Activated CD4-positive, alpha-beta T cell treated with anti-CD3 and anti-CD28 coated beads, Interleukin-2, Interleukin-6, amounts not matched to agents 100 ng/mL and 50 ng/mL, durations not matched to agents 16 hours and 8 hours (primary cell): Measurements from ENCODE around the gene YTHDF1.
"Not testable (repeated sequence)": the region's sequence is repeated elsewhere in the genome, so short reads cannot be mapped to it uniquely, and the experiment has no call there.

ENCODE experiments used
- DNase-seq: peaks from one replicate; pipeline ENCODE4 v3.0.0-alpha.2; 2020

Gene YTHDF1

GRCh38 chr20:63216041-63216848 is at the start of gene YTHDF1:
Gene YTHDF1, minus strand, starts transcription at chr20:63216131. Its CDS starts 239 bp downstream, at chr20:63215892.
- peak; percentile 98 for DNase-seq

GRCh38 chr20:63264519-63264918 is 48.6 kb upstream of the YTHDF1 start:
- no peak for DNase-seq

GRCh38 chr20:63264000-63264399 is 48.1 kb upstream of the YTHDF1 start:
- DNase-seq = no peak

GRCh38 chr20:63262836-63263235 is 46.9 kb upstream of the YTHDF1 start:
- no peak for DNase-seq

DNA sequence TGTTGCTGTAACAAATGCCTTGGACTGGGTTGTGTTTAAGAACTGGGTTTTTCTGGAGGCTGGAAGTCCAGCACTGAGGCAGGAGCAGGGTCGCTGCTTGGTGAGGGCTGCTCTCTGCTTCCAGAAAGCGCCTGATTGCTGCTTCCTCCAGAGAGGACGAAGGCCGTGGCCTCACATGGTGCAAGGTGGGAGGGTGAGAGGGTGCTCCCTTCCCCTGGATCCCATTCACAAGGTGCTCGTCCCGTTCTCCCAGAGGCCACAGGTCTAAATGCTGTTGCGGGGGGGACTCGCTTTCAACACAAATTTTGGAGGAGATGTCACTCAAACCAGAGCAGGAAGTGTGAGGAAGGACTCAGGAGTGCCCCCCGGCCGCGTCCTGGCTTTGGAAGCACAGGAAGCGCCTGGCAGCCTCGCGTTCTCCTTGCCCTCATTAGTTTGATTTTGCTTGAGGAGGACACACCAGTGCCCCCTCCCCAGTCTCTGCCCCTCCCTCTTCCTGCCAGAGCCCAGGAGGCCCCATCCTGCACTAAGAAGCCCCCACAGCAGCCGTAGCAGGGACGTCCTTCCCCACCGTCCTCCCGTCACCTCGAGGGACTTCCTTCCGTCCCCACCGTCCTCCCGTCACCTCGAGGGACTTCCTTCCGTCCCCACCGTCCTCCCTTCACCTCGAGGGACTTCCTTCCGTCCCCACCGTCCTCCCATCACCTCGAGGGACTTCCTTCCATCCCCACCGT is 46.0 kb upstream of the YTHDF1 start:
- no peak for DNase-seq

DNA sequence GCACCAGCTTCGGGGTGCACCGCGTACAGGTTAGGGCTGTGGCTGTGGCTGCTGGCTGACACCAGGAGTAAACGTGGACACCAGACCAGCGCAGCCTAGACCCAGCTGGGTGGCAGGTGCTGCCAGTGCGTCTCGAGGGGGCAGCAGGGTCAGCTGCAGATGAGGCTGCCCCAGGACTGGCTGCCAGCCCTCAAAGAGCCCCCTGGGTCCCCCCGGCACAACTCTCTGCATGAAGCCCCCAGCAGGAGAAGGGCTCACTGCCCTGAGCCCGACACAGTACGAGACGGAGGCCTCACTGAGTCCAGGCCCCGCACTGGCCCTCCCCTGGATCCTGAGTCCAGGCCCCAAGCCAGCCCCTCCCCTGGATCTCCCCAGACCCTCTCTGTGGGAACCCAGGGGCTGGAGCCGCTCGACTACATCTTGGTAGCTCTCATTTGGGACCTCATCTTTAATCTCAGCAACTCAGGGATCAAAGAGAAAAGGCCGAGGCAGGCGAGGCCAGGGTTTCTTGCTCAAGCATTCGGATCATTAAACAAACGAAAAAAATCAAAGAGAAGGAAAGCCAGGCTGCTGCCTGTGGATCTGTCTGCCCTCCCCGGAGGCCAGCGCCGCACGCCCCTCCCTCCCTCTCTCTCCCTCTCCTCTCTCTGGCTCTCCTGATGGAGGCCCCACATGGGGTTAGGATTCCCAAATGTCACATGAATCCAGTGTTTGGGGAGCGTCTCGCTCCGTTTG is 45.3 kb upstream of the YTHDF1 start:
- DNase-seq = no peak

DNA sequence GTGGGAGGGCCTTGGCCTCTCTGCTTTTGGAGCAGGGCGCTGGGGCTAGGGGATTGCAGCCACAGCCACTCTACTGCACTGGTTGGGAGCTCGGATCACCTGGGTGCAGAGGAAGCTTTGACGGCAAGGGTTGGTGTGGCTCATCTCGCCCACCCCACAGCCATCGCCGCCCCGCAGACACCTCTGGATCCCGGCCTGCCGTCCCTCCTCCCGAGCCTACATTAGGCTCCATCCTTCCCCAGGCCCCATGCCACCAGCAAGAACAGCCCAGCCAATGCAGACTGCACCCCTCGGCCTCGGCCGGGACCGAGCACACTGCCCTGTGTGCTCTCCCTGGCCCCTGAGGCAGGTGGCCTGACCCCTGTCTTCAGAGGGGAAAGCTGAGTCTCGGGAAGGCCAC is 44.6 kb upstream of the YTHDF1 start:
- DNase-seq = no peak

- no peak for DNase-seq
These were observed 44.0 kb upstream of the YTHDF1 start for GRCh38 chr20:63259734-63260460.

DNA sequence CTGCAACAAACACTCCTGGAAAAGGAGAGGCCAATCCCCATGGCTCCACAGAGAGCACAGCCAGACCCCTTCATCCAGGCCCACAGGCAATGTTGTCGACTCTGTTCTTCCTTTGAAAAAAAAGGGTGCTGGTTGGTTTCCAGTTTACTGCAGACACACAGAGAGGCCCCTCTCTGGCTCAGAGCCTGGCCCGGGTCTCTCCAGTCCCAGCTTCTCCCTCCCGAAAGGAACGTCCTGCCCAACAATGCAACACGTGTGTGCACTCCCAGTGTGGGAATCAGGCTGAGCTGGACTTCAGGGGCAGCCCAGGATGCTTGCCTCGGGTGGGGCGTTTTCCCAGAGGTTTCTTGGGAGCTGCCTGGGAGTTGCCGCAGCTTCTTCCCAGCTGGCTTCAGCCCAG is 42.9 kb upstream of the YTHDF1 start:
- no peak for DNase-seq

DNA sequence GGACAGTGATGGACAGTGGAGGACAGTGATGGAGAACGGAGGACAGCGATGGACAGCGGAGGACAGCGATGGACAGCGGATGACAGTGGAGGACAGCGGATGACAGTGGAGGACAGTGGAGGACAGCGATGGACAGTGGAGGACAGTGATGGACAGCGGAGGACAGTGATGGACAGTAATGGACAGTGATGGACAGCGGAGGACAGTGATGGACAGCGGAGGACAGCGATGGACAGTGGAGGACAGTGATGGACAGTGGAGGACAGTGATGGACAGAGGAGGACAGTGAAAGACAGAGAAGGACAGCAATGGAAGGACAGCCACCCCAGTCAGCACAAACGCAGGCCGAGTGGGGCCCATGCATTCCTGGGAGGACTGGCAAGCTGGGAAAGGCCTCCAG is 41.7 kb upstream of the YTHDF1 start:
- no peak for DNase-seq

DNA sequence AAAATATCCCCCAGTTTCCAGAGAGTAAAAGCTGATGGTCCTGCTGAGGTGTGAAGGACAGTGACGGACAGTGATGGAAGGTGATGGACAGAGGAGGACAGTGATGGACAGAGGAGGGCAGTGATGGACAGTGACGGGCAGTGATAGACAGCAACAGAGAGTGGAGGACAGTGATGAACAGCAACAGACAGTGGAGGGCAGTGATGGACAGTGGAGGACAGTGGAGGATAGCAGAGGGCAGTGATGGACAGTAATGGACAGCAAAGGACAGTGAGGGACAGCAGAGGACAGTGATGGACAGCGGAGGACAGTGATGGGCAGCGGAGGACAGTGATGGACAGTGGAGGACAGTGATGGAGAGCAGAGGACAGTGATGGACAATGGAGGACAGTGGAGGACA is 41.0 kb upstream of the YTHDF1 start:
- no peak for DNase-seq

- DNase-seq = no peak
These were observed 40.2 kb upstream of the YTHDF1 start for GRCh38 chr20:63255931-63256704.

DNA sequence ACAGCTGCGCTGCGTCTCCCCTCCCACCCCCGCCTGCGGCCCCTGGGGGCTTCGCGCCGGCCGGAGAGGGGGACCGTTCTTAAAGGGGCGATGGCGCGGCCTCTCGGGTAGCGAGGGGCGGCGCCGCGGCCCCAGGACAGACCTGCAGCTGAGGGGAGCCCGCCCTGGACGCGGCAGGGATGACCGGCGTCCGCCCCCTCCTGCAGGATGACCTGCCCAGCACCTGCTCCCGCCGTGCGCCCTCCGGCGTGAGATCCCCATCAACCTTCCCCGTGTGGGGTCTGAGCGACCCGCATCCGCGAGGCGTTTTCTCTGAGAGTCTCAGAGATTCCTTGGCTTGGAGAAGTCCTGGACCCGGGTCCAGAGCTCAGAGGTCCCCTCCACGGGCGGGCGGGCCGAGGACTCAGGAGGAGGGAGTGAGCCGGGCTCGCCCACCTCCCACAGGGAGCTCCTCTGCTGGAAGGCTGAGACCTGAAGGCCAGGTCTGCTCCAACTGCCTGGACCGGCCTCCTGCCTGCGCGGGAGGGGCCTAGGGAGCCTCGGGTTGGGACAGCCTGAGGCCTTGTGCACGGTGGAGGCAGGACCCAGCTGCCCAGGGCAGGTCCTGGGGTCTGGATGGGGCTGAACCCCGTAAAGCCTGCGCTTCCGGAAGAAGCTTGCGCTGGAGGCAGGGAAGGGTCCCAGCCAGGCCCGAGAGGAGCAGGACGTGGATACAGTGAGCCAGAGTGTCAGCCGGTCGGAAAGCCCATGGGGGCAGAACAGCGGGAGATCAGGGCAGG is 38.9 kb upstream of the YTHDF1 start:
- DNase-seq = no peak

- DNase-seq = no peak
These were observed 38.3 kb upstream of the YTHDF1 start, which contains the start of gene NKAIN4 for GRCh38 chr20:63254232-63254605. Gene NKAIN4, minus strand, starts transcription at chr20:63254463. Its CDS starts 13 bp downstream, at chr20:63254450.

GRCh38 chr20:63253438-63254231 is 37.7 kb upstream of the YTHDF1 start:
- no peak for DNase-seq

DNA sequence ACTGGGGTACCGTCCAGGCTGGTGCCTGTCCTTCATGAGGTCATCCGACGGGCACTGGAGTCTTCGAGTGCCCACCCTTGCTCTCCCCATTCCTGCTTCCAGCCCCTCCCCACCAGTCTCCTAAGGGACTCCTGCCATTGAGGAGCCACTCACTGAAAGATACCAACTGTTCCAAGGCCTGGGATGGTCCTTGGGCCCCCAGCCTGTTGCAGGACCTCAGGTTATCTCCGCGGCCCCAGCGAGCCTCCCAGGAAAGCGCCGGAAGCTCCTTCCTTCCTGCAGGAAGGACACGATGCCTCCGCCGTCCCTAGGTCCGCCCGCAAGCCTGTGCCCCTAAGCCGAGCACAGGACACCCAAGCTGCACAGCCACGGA is 37.1 kb upstream of the YTHDF1 start:
- no peak for DNase-seq

- no peak for DNase-seq
These were observed 36.4 kb upstream of the YTHDF1 start for GRCh38 chr20:63252284-63252711.

DNA sequence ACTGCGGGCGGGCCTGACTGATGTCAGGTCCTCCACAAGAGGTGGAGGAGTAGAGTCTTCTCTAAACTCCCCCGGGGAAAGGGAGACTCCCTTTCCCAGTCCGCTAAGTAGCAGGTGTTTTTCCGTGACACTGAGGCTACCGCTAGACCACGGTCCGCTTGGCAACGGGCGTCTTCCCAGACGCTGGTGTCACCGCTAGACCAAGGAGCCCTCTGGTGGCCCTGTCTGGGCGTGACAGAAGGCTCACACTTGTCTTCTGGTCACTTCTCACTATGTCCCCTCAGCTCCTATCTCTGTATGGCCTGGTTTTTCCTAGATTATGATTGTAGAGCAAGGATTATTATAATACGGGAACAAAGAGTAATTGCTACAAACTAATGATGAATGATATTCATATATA is 35.4 kb upstream of the YTHDF1 start:
- not testable (repeated sequence) for DNase-seq

- no peak for DNase-seq
These were observed 34.0 kb upstream of the YTHDF1 start for GRCh38 chr20:63249891-63250290.

DNA sequence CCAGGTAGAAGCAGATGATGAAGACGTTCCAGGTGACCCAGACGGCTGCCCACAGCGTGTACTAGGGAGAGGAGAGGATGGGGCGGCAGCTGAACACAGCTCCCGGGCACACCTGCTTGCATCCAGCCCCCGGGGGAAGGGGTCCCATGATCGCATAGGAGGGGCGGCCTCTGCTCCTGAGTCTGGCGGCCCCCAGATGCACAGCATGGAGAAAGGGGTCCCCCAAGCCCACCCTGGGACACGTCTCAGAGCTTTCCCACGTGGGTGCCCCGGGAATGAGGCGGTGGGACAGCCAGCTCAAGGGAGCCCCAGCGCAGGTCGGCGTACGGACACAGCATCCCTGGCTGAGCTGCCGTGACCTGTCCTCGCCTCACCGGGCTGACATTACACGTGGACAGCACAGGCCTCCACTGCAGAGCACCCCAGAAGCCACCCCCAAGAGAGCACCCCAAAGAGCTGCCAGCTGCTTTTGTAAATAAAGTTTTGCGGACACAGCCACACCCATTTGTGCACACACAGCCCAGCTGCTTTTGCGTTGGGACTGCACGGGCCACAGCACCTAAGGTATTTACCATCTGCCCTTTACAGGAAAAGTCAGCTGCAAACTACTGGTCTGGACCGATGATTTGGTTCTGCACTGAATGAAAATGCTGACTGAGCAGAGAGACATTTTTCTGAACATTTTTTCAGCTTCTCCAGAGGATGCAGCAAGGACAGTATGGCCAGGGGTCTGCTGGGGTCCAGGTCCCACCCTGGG is 33.1 kb upstream of the YTHDF1 start:
- no peak for DNase-seq
